Retinal pigment epithelial cell (primary cell): ENCODE measurements around the gene SETDB2.

Source experiments
- DNase-seq: peaks from one replicate; pipeline ENCODE4 v3.0.0-alpha.2; 2010; ENCODE audit warnings: low read depth
- H3K4me3 ChIP-seq: 2 replicates; pipeline ENCODE4 v1.5.1; 2011; ENCODE audit warnings: mild to moderate bottlenecking, low read length, control low read depth, moderate library complexity
- CTCF ChIP-seq: conservative IDR thresholded peaks from 2 replicates; pipeline ENCODE4 v1.5.1; 2011; ENCODE audit warnings: low read depth, low read length, control low read depth, inconsistent platforms

SETDB2 gene

DNA sequence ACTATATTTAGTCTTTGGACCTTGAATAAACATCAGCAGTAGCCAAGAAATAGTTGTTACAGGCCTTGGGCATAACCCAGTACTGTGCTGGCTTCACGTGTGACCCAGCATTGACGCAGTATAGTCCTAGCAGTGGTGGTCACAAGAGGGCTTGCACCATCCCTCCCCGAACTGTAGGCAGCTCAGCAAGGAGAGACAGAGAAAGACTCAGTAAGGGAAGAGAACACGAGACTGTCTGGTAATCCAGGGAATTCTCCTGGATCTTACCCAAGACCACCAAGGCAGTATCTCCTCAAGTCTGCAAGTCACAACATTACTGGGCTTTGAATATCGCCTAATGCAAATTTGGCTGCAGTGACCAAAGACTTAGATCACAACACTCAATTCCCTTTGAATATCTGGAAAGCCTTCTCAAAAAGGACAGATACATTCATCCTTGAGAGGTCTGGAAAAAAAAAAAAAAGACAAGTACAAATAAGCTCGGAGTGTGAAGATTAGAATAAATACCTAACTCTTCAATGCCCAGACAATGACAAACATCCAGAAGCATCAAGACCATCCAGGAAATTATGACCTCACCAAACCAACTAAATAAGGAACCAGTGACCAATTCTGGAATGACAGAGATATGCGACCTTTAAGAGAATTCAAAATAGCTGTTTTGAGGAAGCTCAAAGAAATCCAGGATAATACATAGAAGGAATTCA lies 39.9 kb upstream of the SETDB2 start:
- no peak overlapping the region for H3K4me3 ChIP-seq
- TF ChIP-seq CTCF = no peak
- DNase-seq = no peak

- TF ChIP-seq CTCF = no peak
- no peak for DNase-seq
- H3K4me3 ChIP-seq = no peak overlapping the region
Measured at GRCh38 chr13:49404703-49405020, 39.4 kb upstream of the SETDB2 start.

GRCh38 chr13:49407068-49407467 lies 37.0 kb upstream of the SETDB2 start:
- no peak for DNase-seq
- TF ChIP-seq CTCF = no peak
- H3K4me3 ChIP-seq = no peak overlapping the region

- TF ChIP-seq CTCF = no peak
- no peak overlapping the region for H3K4me3 ChIP-seq
- DNase-seq = no peak
Measured at GRCh38 chr13:49407936-49408335, 36.1 kb upstream of the SETDB2 start.

GRCh38 chr13:49409008-49409407 lies 35.1 kb upstream of the SETDB2 start:
- no peak for DNase-seq
- no peak overlapping the region for H3K4me3 ChIP-seq
- no peak for TF ChIP-seq CTCF

DNA sequence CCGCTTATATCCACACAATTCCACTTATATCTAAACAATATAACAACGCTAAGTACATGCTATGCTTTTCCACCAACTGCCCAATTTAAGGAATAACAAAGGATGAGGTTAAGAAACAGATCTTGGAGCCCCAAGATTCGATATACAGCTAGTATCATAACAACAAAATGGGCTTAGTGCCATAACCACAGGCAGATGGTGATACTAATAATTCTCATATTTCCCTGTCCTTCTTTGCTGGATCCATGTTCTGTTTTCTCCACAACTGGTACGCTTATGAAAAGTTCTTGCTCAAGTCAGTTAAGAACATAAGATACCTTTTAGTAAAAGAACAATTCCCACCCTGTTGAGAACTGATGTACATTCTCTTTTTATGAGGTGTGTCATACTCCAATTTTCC lies 34.1 kb upstream of the SETDB2 start:
- TF ChIP-seq CTCF = no peak
- DNase-seq = no peak
- H3K4me3 ChIP-seq = no peak overlapping the region

- no peak for DNase-seq
- no peak for TF ChIP-seq CTCF
- H3K4me3 ChIP-seq = no peak overlapping the region
Measured at GRCh38 chr13:49410477-49410876, 33.6 kb upstream of the SETDB2 start.
